ENCODE data around the gene BORCS8.
A peak's percentile ranks its signal among the peaks of the same experiment; 100 is the strongest.
"Not testable (repeated sequence)": the region's sequence is repeated elsewhere in the genome, so short reads cannot be mapped to it uniquely, and the experiment has no call there.

The BORCS8 gene

DNA sequence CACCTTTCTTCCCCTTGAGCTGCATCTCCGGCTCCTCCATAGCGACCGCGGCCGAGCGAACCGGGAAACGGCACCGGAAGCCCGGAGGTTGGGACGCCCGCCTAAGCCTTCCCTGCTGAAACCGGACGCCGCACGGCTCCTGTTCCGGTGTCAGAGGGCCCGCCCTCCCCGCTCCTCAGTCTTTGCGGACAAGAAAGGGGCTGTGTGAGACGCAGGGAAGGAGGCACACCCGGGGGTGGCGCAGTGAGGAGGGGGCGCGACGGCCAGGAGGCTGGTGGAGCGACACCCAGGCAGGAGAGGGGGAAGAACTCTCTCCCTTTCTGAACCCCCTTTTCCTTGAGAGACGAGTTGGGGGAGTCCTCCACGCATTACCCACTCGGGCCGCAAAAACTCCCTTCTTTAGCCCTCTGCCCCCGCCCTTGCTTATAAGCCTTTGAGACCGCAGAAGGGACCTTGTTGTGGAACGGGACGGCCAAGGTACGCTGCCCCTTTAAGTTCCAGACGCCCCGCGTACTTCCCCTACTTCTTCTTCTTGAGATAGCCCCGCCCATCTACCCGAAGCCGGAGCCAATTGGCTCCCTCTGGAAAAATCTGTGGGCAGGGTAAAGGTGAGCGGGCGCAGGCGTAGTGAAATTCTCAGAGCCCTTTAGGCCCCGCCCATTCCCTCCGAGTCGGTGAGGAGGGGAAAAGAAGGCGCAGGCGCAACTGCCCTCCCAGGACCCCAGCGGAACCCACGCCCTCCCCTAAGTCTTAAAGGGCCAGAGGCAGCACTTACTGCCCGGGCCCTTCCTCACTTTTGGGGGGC lies at the start of gene BORCS8, which contains the start of gene RFXANK:
BORCS8 (minus strand) TSS at position 75 of the 805 bp plus-strand sequence; CDS start at position 40, 35 bp downstream.
RFXANK (plus strand) TSS at position 181 of the 805 bp plus-strand sequence. CDS start 1,689 bp downstream, outside the sequence.
- peak; percentile 99 for DNase-seq

GRCh38 chr19:19240476-19240875 lies 48.5 kb upstream of the BORCS8 start:
- no peak for DNase-seq

DNA sequence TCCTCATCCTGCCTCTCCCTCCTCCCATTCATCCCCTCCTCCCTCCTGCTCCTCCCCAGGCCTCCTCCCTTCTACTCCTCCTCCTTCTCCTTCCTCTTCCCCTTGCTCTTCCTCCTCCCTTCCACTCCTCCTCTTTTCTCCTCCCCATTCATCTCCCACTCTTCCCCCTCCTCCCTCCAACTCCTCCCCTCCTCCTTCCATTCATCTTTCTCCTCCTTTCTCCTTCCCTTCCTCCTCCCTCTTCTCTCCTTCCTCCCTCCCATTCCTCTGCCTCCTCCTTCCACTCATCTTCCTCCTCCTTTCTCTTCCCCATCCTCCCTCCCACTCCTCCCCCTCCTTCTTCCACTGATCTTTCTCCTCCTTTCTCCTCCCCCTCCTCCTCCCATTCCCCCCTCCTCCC lies 47.7 kb upstream of the BORCS8 start:
- no peak for DNase-seq

- DNase-seq: no peak
Observed at GRCh38 chr19:19238126-19238894, 46.4 kb upstream of the BORCS8 start.

- DNase-seq: no peak
Observed at GRCh38 chr19:19236173-19236572, 44.2 kb upstream of the BORCS8 start.

- no peak for DNase-seq
Observed at GRCh38 chr19:19234220-19234816, 42.4 kb upstream of the BORCS8 start.

- DNase-seq: no peak
Observed at GRCh38 chr19:19232261-19232721, 40.3 kb upstream of the BORCS8 start.

- DNase-seq: no peak
Observed at GRCh38 chr19:19230999-19231398, 39.0 kb upstream of the BORCS8 start.

- no peak for DNase-seq
Observed at GRCh38 chr19:19229701-19230100, 37.7 kb upstream of the BORCS8 start.

- no peak for DNase-seq
Observed at GRCh38 chr19:19227217-19227616, 35.3 kb upstream of the BORCS8 start.

- DNase-seq: no peak
Observed at GRCh38 chr19:19226663-19227062, 34.7 kb upstream of the BORCS8 start.

DNA sequence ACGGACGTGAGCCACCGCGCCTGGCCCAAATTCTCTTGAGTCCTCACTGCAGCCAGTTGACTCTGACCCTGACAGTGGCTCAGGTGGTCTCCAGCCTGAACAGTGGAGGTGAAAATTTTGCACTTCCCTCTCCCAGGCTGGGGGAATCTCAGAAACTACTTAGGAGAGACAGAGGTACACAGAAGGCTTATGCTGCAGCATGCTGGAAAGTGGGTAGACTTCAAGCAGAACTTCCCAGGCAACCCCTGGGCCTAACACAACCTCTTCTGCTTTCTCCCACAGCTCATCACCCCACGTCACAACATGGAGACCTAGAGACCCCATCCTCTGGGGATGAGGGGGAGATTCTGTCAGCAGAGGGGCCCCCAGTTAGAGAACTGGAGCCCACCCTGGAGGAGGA lies 34.3 kb upstream of the BORCS8 start:
- DNase-seq: no peak

- DNase-seq: peak; percentile 81
Observed at GRCh38 chr19:19224852-19225494, 33.0 kb upstream of the BORCS8 start.

- no peak for DNase-seq
Observed at GRCh38 chr19:19224150-19224851, 32.3 kb upstream of the BORCS8 start.

DNA sequence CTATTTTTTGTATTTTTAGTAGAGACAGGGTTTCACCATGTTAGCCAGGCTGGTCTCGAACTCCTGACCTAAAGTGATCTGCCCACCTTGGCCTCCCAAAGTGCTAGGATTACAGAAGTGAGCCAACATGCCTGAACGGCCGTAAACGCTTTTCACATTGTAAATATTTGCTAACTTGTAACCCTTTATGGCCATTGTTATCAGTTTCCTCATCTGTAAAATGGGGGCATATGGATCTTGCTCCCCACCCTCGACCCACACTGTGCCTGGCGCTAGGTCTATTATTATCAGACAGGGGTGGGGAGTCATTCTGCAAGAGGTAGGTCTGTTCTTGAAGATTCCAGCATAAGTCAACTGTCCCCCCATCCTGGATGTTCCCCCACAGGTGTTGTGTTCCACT lies 31.7 kb upstream of the BORCS8 start:
- DNase-seq: no peak

DNA sequence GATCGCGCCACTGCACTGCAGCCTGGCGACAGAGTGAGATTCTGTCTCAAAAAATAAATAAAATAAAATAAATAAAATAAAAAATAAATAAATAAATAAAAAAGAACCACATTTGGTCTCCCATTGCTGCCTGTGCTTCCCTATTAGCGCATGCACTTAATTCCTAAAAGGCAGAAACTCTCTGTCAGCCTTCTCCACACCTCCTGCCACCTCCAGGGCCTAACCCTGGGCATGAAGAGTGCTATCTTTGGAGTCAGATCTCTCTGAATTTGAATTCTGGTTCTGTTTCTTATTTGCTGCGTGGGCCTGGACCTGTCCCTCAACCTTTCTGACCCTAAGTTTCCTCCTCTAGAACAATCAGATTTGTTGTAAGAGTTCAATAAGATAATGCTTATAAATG lies 31.1 kb upstream of the BORCS8 start:
- no peak for DNase-seq

DNA sequence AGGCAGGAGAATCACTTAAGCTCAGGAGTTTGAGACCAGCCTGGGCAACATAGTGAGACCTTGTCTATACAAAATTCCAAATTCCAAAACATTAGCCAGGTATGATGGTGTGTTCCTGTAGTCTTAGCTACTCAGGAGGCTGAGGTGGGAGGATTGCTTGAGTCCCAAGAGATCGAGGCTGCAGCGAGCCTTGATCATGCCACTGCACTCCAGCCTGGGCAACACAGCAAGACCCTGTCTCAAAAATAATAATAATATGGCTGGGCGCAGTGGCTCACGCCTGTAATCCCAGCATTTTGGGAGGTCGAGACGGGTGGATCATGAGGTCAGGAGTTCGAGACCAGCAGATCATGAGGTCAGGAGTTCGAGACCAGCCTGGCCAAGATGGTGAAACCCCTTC lies 29.0 kb upstream of the BORCS8 start:
- DNase-seq: not testable (repeated sequence)

DNA sequence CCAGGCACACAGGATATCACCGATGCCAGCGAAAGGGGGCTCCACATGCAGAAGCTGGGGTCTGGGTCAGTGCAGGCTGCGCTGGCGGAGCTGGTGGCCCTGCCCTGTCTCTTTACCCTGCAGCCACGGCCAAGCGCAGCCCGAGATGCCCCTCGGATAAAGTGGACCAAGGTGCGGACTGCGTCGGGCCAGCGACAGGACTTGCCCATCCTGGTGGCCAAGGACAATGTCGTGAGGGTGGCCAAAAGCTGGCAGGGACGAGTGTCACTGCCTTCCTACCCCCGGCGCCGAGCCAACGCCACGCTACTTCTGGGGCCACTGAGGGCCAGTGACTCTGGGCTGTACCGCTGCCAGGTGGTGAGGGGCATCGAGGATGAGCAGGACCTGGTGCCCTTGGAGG lies 27.0 kb upstream of the BORCS8 start:
- DNase-seq: no peak

- no peak for DNase-seq
Observed at GRCh38 chr19:19217099-19217498, 25.1 kb upstream of the BORCS8 start.

DNA sequence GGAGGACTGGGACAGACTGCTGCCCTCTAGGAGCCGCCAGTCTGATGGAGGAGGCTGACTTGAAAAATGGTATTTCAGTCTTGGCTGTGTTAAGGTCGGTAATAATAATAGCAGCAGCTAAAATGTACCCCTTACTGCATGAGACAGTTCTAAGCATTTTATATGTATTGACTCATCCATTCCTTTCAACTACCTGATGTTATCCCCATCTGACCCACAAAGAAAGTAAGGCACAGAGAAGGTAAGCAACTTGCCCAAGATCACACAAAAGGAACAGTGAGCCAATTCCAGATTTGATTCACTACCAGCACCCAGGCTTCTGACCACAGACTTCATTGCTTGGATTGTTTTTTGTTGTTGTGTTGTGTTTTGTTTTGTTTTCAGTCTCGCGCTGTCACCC lies 23.8 kb upstream of the BORCS8 start:
- no peak for DNase-seq

- DNase-seq: no peak
Observed at GRCh38 chr19:19214892-19215291, 22.9 kb upstream of the BORCS8 start.

GRCh38 chr19:19214159-19214490 lies 22.2 kb upstream of the BORCS8 start:
- DNase-seq: no peak

All from CD4-positive, alpha-beta T cell treated with Interleukin-12 subunit alpha and Interleukin-12 subunit beta, for 1 hour (primary cell).